GM19023 (cell line): Measurements from ENCODE around the gene BRINP1.

Experiments used
- ATAC-seq: cut with Tn5 transposase; IDR thresholded peaks from one replicate; pipeline ENCODE4 v1.9.1; 2021; ENCODE audit warnings: mild to moderate bottlenecking, moderate library complexity; ENCODE audit not compliant: unreplicated experiment

Gene BRINP1

GRCh38 chr9:119282476-119283077 lies 86.7 kb downstream of the BRINP1 start:
- no peak for ATAC-seq

- ATAC-seq, result no peak
These were observed 88.3 kb downstream of the BRINP1 start for GRCh38 chr9:119280740-119281485.

GRCh38 chr9:119278171-119278570 lies 91.1 kb downstream of the BRINP1 start:
- ATAC-seq, result no peak

GRCh38 chr9:119273984-119274665 lies 95.1 kb downstream of the BRINP1 start:
- ATAC-seq, result no peak

GRCh38 chr9:119273325-119273904 lies 95.8 kb downstream of the BRINP1 start:
- no peak for ATAC-seq

- no peak for ATAC-seq
These were observed 96.6 kb downstream of the BRINP1 start for GRCh38 chr9:119272500-119273211.

- no peak for ATAC-seq
These were observed 100.2 kb downstream of the BRINP1 start for GRCh38 chr9:119268985-119269384.

- no peak for ATAC-seq
These were observed 105.1 kb downstream of the BRINP1 start for GRCh38 chr9:119264165-119264564.

- ATAC-seq, result no peak
These were observed 111.6 kb downstream of the BRINP1 start for GRCh38 chr9:119257592-119257991.

- ATAC-seq, result no peak
These were observed 114.1 kb downstream of the BRINP1 start for GRCh38 chr9:119255116-119255515.

GRCh38 chr9:119252671-119253299 lies 116.5 kb downstream of the BRINP1 start:
- no peak for ATAC-seq

GRCh38 chr9:119251936-119252335 lies 117.3 kb downstream of the BRINP1 start:
- ATAC-seq, result no peak

GRCh38 chr9:119250730-119251129 lies 118.5 kb downstream of the BRINP1 start:
- ATAC-seq, result no peak

GRCh38 chr9:119240546-119240945 lies 128.7 kb downstream of the BRINP1 start:
- ATAC-seq, result no peak

- no peak for ATAC-seq
These were observed 134.6 kb downstream of the BRINP1 start for GRCh38 chr9:119234636-119235035.

GRCh38 chr9:119227422-119227821 lies 141.8 kb downstream of the BRINP1 start:
- ATAC-seq, result no peak

- no peak for ATAC-seq
These were observed 144.8 kb downstream of the BRINP1 start for GRCh38 chr9:119224431-119224830.

- ATAC-seq, result no peak
These were observed 148.0 kb downstream of the BRINP1 start for GRCh38 chr9:119221276-119221675.

GRCh38 chr9:119218293-119218692 lies 150.9 kb downstream of the BRINP1 start:
- ATAC-seq, result no peak

- ATAC-seq, result no peak
These were observed 152.4 kb downstream of the BRINP1 start for GRCh38 chr9:119216651-119217331.
